Measurements from ENCODE around the gene AUTS2. TPM values are rescaled to one million over a fixed set of nuclear protein-coding genes. Genes with fewer than 3 reads are reported as not detected.

Gene AUTS2
- total RNA-seq, 6 experiments from 2014 or later = 10.4 to 32.0 (median 19.3) TPM

DNA sequence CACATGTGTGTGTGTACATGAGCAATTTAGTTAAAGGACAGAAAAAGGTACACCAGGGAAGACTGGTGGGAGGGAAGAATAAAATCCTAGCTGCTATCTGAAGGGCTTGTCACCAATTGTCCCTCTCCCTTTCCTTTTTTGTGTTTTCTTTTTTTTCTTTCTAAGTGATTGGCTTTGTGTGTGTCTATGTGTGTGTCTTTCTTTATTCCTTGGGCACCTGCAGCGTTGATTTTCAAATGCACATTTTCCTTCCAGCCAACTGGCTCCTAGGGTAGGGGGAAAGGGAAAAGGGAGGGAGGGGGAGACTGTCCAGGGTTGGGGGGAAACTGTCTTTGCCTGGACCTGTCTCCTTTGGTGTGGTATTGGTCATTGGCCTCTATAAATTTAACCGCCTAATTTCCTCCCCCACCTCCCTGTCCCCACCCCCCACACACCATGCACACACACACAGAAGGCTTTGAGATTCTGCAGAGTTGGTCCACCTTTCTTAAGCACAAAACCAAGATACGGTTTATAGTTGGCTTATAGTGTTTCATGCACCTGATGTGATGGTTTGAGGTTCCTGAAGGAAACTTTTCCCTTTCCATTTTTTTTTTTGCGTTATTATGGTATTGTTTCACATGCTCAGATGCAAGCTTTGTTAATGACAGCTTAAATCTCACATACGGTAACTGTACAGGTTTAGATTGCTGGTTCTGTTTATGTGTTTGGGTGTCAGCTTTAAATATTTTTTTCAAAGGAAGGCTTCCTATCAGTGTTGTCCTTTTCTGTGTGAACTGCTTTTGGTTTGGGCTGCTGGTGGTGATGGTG is 2.6 kb downstream of the AUTS2 start:
- Histone ChIP-seq H3K4me1 (peaks cover 0 to 6% (median 0%) of the 10 kb centered on the region in 4 donors), H3K4me3 (no peak overlapping the region), H3K27ac (no peak overlapping the region), H3K36me3 (no peaks in the 10 kb centered on the region), H3K9me3 (no peaks in the 10 kb centered on the region), H3K27me3 (no peaks in the 10 kb centered on the region)
- no peak for TF ChIP-seq POLR2A (IDR thresholded peaks at IDR 0.05)
- TF ChIP-seq, protein P1, sequence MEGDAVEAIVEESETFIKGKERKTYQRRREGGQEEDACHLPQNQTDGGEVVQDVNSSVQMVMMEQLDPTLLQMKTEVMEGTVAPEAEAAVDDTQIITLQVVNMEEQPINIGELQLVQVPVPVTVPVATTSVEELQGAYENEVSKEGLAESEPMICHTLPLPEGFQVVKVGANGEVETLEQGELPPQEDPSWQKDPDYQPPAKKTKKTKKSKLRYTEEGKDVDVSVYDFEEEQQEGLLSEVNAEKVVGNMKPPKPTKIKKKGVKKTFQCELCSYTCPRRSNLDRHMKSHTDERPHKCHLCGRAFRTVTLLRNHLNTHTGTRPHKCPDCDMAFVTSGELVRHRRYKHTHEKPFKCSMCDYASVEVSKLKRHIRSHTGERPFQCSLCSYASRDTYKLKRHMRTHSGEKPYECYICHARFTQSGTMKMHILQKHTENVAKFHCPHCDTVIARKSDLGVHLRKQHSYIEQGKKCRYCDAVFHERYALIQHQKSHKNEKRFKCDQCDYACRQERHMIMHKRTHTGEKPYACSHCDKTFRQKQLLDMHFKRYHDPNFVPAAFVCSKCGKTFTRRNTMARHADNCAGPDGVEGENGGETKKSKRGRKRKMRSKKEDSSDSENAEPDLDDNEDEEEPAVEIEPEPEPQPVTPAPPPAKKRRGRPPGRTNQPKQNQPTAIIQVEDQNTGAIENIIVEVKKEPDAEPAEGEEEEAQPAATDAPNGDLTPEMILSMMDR (IDR thresholded peaks at IDR 0.05) = no peak
- intact Hi-C loops (cut with DNase I) = no loop called here
- DNase-seq (no peak), ATAC-seq (no peak)
- WGBS (ENCODE audit: insufficient coverage, low coverage, low lambda C conversion rate, missing lambda C conversion rate) = 75% methylated on average over 5 of the region's 5 CpGs

DNA sequence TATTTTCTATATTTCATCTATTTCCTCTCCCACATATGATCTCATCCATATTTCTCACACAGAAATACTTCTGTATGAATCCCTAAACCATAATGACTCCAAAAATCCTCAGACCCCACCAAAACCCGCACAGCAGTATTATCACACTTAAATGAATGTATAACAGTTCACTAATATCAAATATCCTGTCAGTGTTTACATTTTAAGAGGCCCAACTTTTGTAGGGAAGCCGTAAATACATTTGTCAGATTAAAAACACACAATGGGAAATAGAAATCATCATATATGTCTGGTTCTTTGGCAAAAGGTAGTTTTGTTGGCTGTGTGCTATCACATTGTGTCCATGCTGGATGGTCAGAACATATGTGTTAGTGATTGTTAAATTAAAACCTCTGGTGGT is 4.2 kb downstream of the AUTS2 start:
- no peak overlapping the region for H3K27ac ChIP-seq
- H3K4me3 ChIP-seq = no peak overlapping the region
- H3K4me1 ChIP-seq = peaks cover 0 to 6% (median 0%) of the 10 kb centered on the region in 4 donors
- H3K36me3 ChIP-seq = no peaks in the 10 kb centered on the region
- no peaks in the 10 kb centered on the region for H3K27me3 ChIP-seq
- no peak for ATAC-seq
- no peak for DNase-seq
- TF ChIP-seq, protein P1 (IDR thresholded peaks at IDR 0.05) = no peak
- 89% methylated on average over 2 of the region's 2 CpGs for WGBS (ENCODE audit: insufficient coverage, low coverage, low lambda C conversion rate, missing lambda C conversion rate)
- intact Hi-C loops (cut with DNase I) = no loop called here
- H3K9me3 ChIP-seq = no peaks in the 10 kb centered on the region

DNA sequence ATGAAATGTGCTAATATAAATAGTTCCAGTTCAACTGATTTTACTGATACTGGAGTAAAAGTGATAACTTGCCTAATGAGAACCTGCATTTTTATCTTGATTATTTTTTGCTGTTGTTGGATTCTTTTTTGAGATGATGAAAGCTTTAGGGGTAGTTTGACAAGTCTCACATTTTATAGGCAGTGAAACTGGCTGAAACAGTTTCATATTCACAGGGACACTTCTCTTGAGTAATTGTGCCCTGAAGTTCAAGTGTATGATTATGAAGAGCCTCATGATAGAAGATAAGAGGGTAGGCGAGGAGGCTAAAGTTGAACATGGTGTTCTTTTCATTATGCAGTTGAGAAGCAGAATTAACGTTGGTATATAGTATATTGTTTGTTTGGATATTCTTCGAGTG is 5.1 kb downstream of the AUTS2 start:
- Histone ChIP-seq H3K27ac (no peak overlapping the region), H3K4me1 (peaks cover 0 to 6% (median 0%) of the 10 kb centered on the region in 4 donors), H3K27me3 (no peaks in the 10 kb centered on the region), H3K9me3 (no peaks in the 10 kb centered on the region), H3K36me3 (no peaks in the 10 kb centered on the region), H3K4me3 (no peak overlapping the region)
- ATAC-seq (no peak), DNase-seq (no peak)
- intact Hi-C loops (cut with DNase I) = no loop called here
- WGBS (ENCODE audit: insufficient coverage, low coverage, low lambda C conversion rate, missing lambda C conversion rate) = 75% methylated on average over 3 of the region's 3 CpGs
- TF ChIP-seq POLR2A (IDR thresholded peaks at IDR 0.05) = no peak
- TF ChIP-seq, protein P1 (IDR thresholded peaks at IDR 0.05) = no peak

DNA sequence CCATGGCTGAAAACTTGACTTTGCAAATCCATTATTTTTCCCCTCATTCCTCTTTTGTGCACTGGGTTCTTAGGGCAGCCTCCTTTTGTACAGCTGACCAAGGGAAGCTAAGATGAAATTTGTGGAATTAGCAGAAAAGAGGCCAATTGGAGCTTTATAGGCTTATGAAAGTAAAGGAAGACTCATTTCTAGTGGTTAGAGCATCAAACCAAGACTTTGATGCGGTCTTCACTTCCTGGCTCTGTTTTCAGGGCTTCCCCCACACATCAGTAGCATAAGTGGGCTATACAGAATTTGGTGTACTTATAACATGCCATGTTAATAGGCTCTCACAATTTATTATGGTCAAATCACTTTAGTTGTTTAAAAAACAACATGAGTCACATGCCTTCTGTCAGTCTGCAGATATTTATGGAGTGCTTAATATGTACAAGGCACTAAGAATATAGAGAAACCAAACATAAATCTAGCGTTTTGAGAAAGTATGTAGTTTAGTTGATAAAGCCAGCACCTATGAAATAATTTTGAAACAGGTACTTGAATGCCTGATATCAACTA is 5.7 kb downstream of the AUTS2 start:
- Histone ChIP-seq H3K36me3 (no peaks in the 10 kb centered on the region), H3K27me3 (no peaks in the 10 kb centered on the region), H3K27ac (no peak overlapping the region), H3K4me3 (no peak overlapping the region), H3K9me3 (no peaks in the 10 kb centered on the region), H3K4me1 (peaks cover 0 to 6% (median 0%) of the 10 kb centered on the region in 4 donors)
- DNase-seq (no peak), ATAC-seq (no peak)
- TF ChIP-seq, protein P1 (IDR thresholded peaks at IDR 0.05) = no peak
- no peak for TF ChIP-seq POLR2A (IDR thresholded peaks at IDR 0.05)
- intact Hi-C loops (cut with DNase I) = no loop called here
- 49% methylated on average over 2 of the region's 2 CpGs for WGBS (ENCODE audit: insufficient coverage, low coverage, low lambda C conversion rate, missing lambda C conversion rate)
